NCI-H1105 (cell line): ENCODE data around the gene YARS1.

ENCODE experiments used
- DNase-seq: peaks from one replicate; lab custom pipeline; 2025; lab: John Stamatoyannopoulos, UW

The YARS1 gene

DNA sequence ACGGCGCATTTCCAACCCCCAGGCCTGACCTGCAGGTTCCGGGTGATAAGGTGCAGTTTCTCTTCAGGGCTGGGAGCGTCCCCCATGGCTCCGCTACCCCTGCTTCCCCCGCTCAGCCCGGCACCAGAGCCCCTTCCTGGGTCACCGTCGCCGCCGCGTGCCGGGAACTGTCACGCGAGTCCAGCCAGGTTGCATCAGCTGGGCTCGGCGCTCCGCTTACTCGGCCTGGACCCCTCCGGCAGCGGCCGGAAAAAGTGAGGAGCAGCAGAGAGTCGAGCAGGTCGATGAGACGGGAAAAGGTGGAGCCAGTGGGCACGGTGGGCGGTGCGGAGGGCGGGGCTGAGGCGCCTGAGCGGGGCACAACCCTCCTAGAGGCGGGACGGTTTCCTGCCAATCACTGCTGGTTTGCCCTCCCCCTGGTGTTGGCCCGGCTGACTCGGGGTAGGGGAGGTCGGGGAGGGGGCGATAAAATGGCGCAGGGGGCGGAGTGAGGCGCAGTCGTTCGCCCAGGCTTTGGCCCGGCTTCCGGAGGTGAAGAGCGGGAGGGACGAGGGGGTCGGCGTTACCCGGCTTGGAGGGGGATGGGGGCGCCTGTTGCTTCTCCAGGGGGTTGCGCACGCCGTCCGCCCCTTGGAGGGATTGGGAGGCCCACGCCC, at the start of gene YARS1, which contains the start of gene S100PBP:
YARS1 (minus strand) TSS at position 200 of the 656 bp plus-strand sequence; CDS start at position 86, 114 bp downstream.
S100PBP (plus strand) TSS at position 495 of the 656 bp plus-strand sequence. CDS start 8,447 bp downstream, outside the sequence.
- peak; percentile 98 for DNase-seq

DNA sequence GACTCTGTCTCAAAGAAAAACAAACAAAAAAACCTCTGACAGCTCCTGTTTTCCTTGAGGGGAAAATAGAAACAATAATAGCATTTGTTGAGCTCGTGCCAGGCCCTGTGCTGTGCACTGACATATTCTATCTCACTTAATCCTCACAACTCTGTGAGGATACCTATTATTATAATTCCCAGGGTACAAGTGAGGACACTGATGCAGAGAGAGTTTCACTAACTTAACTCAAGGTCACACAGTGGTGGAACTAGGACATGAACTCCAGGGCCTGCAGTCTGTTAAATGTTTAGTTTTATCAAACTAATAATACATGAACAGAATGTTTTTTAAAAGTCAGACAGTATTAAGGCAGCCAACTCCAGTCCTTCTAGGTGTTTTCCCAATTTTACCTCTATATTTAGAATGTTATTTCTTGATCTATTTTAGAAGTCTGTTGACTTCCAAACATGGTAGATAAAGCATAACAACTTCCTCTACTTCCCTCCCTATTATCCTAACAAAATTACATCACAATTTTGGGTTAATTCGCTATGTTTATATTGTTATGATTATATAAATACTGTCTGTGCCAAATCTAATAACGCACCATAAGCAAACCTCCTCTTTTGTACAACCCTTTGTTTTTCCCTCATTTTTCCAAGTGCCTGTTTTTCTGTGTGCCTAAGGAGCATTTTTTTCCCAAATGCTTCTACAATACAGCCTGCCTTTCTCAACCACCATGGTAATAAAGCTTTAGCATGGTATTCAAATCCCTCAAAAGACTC, 48.7 kb upstream of the YARS1 start:
- no peak for DNase-seq

DNA sequence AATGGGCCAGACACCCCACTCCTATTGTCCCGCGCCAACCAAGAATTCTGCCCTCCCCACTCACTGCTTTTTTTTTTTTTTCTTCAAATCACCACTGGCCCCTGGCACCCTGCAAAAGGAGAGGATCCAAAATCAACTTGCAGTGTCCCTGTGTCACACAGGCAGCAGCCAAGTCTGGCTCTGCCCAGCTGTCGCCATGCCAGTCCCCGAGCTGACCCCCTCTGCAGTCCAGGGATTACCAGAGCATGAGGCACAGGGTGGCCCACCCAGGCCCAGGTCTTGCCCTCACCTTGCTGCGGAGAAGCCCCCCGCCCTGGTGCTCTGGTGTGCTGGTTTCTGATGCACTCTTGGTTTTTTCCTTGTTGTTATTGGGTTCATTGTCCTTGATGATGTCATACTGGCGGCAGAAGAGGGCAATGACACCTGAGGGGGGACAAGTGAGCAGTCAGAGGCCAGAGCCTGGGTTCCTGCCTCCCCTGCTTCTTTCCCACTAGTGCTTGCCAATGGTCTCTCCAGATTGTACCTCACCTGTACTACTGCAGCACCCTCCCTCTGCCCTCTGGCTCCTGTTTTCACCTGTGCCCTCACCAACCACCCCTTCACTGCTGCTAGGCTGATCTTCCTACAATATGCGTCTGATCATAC, 47.3 kb upstream of the YARS1 start:
- DNase-seq: no peak

GRCh38 chr1:32863881-32864245, 46.7 kb upstream of the YARS1 start:
- DNase-seq: no peak

DNA sequence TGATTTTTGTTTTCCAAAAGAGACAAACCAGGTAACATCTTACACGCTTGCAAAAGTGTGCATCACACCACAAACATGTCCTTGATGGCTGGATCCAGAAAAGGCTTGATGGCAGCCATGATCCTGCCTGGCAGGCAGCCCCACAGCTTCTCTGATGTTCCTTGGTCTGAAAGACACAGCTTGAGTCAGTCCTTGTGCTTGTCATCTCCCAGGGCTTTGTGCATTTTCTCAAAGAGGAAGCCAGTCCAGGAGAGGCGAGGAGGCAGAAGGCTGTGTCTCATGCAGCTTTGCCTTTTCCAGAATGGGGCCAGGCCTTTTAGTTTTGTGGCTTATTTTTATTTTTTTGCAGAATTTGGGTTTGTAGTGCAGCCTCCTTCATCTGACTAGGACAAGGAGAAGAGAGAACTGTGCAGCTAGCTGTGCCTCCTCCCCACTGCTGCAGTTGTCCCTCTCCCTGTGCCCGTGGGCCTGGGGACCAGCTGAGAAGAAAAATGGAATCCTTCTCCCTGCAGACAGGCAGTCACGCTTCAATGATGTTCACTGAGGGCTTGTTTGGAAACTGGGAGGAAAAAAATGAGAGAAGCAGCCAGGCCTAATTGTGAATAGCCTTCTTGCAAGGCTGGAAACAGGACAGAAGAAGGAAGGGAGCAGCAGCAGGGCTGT, 46.2 kb upstream of the YARS1 start:
- no peak for DNase-seq

DNA sequence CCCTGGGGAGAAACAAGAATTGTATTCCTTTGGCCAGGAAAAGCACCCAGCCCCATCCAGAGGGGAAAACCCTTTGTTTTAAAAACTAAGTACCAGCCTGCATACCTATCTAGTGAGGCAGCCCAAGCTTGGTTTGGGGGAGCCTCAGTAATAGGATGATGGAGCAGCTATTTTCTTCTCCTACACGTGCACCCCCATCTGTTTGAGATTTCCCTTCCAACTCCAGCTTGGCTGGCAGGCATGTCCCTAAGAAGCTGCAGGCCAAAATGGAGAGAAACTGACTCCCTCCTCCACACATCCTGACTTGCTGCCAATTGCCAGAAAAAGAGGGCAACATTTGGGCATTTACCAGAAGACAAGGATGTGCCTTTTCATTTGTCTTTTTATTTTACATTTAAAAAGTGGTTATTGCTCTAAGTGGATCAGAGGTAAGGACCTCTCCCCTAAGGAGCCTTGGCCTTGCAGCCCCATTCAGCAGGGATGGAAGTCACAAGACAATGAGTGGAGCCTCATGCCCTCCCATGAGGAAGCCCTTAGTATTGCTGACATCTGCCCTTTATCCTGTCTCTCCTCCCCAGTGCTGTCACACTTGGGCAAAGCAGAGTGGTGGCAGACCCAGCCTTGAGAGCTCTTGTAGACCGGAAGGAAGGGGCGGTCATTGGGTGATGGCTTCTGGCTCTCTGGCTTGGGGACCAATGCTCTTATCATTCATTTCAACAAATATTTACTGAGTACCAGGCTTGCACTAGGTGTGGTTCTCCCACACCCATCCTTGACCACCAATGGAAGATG, 44.9 kb upstream of the YARS1 start:
- no peak for DNase-seq

- no peak for DNase-seq
Observed at GRCh38 chr1:32860566-32860965, 43.4 kb upstream of the YARS1 start.

DNA sequence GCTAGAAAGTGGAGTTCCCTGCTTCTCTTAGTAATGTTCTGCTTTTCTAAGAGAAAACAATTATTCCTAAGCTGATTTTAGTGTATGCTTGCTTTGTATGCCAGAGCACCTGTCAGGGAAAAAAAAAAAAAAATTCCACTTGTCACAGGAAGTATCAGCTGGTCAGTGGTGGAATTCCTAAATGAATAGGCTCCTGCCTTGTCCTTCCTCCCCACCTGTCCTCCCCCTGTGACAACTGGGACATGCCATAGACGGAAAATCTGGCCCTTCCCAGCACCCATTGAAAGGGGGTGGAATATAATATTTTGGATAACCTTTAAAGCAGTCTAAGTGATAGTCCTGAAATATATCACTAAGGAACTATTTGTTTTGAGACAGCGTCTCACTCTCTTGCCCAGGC, 42.8 kb upstream of the YARS1 start:
- no peak for DNase-seq

GRCh38 chr1:32858791-32859190, 41.6 kb upstream of the YARS1 start:
- DNase-seq: no peak

- DNase-seq: no peak
Observed at GRCh38 chr1:32858136-32858535, 41.0 kb upstream of the YARS1 start.

DNA sequence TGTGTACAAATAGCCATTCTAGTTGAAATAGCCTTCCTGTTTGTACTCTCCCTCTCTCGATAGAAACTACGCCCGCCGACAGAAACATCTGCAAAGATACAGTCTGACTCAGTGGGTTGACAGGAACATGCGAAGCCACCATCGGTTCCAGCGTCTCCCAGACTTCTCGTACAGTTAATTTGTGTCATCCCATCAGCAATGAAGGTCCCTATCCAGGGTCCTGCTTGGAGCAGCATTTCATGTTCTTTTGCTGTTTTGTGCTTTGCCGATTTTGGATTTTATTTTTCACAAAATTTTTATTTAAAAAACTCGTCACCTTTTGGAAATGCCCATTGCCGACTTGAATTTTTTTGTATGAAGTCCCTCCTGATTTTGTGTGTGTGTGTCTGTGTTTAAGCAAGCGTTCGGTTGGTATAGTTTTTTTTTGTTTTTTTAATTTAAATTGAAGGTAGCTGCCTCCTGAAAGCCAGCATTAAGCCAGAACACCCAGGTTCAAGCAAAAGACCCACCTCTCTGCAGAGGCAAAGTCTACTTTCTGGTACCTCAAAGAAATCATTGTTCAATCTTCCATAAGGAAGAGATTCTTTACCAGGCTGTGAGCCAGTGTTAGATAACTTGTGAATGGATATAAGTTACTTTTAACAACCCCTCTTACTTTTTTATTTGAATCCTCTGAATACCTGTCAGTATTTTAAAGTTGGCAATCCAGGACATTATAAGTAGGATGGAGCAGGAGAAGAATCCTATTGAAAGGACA, 38.9 kb upstream of the YARS1 start:
- no peak for DNase-seq

GRCh38 chr1:32848354-32849063, 31.4 kb upstream of the YARS1 start:
- peak; percentile 2 for DNase-seq

GRCh38 chr1:32831878-32832277, 14.7 kb upstream of the YARS1 start:
- no peak for DNase-seq

- peak; percentile 3 for DNase-seq
Observed at GRCh38 chr1:32830092-32830852, 13.1 kb upstream of the YARS1 start.

DNA sequence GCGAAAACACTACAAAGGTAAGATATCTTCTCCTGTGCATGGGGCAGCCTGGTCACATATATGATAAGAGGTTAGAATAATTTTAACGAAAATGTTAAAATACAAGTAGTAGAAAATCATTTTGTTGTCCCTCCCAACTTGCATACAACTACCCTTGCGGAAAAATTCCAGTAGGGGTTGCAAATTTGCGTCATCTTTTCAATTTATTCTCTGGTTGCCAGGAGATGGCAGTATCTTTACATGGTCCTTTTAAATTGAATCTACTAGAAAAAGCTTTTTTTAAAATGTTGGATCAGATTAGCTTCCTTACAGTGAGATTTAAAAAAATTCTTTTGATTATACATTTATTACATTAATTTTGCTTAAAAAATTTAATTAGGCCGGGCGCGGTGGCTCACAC, 11.2 kb upstream of the YARS1 start:
- DNase-seq: no peak

DNA sequence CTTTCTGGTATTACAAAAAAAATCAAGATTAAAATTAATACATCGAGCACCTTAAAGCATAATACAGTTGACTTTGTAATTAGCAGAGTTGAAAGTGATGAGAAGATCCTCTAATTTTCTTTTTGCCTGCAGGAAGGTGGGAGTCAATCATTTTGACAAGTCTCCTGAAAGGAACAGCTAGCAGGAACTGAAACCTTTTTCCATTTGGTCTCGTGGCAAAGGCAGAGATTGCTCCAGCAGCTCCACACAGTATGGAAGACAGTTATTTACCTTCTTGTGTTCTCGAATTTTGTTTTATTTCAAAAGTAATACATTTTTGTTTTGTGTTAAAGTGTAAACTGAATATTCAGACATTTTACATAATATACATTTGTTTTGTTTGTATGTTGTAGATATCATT, 8.0 kb upstream of the YARS1 start:
- no peak for DNase-seq

GRCh38 chr1:32818804-32819541, 1.8 kb upstream of the YARS1 start:
- no peak for DNase-seq

DNA sequence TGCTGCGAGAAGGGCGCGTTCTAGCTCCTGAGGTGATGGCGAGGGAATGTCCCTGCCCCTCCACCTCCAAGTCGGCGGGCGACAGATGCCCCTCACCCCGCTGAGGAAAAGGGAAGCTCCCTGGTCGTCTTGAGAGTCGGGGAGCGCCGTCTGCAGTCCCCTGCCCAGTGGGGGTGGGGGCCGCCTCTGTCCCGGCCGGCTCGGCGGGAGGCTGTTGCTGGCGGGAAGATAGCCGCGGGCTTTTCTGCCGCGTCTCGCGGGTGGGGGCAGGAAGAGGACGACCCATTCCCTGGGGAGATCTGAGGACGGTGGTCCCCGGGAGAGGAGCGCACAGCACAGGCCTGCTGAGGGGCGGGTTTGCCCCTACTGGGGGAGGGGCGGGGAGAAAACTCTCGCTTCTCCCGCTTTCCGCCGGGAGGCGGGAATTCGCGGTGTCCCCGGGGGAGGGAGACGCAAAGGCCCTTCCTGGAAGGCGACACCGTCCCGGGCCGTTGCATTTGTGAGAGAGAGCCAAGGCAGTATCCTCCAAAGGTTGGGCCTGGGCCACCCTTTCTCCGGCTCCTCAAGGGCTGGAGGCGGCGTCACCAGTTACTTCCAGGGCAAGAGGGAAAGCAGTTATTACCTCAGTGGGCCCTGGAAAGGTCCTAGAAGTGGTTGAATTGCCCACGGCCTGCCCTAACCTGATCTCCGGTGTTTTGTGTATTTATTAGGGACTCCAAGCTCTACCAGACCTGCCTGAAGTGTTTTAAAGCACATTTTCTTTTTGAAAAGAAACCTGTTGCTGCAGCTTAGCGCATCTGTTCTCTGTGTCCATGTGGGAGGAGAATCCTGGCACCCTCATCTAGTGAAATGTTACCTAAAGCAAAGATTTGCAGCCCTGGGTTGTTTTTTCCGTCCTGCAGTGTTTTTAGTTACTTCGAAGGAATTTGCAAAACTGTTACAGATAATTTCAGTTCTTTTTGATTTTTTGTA, 943 bp upstream of the YARS1 start:
- peak; percentile 70 for DNase-seq
